NCI-H2107 (cell line): ENCODE measurements around the gene MMEL1.
"Not testable (repeated sequence)": the region's sequence is repeated elsewhere in the genome, so short reads cannot be mapped to it uniquely, and the experiment has no call there.

ENCODE experiments used
- DNase-seq: peaks from one replicate; lab custom pipeline; 2025; lab: John Stamatoyannopoulos, UW

Gene MMEL1

DNA sequence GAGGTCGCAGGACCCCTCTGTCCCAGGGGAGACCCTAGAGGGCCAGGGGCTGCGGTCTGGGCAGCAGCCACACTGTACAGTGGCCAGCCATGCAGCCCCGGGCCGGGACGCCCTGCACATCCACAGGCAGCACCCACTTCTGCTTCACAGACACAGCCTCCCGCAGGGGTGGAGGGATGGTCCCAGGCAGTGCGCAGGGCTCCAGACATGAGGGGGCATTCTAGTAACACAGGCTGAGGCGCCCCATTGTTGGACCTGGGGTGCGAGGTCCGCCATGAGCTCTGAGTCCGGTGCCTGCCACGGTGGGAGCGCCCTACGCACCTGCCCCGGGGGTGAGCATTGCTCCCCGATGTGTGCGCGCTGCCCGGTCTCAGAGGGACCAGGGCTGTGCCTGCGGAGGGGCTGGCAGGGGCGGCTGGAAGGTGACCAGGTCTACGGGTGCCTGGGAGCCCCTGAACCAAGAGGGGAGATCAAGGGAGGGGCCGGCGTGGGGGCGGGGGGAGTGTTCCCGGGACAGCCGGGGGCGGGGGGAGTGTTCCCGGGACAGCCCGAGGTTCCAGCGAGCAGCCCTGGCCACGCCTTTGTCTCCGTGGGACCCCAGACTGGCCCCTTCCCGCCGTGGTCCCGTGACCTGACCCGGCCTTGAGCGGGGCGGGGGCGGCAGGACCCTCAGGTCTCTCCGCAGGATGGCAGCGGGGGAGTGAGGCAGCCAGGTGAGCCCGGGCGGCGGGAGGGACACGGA is 4.5 kb downstream of the MMEL1 start:
- no peak for DNase-seq

DNA sequence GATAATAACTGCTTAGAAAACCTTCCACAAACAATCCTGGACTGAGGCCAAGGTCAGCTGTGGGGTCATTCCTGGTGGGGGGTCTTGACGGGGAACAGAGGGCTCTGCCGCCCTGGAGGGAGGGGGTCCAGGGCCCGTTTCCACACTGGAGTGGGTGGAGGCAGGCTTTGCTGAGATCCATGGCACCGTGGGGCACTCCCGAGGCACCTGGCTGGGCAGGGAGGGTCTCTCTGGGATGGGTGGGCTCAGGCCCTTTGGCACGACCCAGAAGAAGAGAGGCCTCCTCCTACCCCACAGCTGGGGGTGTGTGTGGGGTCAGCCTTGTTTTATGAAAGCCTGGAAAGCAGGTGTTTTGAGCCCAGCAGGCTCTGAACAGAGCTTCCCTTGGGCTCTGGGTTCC is 5.1 kb downstream of the MMEL1 start:
- DNase-seq, result no peak

DNA sequence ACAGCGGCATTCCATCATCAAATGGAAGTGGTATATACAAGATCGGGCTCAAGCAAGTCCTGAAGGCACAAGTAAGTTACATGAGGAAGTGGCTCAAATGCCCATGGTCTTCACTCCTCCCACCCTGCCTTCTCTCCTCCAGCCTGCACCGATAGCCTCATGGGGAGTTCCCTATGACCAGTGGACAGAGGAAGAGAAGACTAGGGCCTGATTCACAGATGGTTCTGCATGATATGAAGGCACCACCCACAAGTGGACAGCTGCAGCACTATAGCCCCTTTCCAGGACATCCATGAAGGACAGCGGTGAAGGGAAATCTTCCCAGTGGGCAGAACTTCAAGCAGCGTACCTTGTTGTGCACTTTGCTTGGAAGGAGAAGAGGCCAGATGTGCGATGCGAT is 7.1 kb downstream of the MMEL1 start:
- not testable (repeated sequence) for DNase-seq

DNA sequence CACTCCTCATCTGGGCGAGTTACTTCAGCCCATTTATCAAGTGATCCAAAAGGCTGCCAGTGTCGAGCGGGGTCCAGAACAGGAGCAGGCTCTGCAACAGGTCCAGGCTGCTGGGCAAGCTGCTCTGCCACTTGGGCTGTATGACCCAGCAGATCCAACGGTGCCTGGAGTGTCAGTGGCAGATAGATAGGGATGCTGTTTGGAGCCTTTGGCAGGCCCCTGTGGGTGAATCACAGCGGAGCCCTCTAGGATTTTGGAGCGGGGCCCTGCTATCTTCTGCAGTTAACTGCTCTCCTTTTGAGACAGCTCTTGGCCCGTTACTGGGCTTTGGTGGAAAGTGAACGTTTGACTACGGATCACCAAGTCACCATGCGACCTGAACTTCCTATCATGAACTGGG is 7.5 kb downstream of the MMEL1 start:
- DNase-seq, result no peak

DNA sequence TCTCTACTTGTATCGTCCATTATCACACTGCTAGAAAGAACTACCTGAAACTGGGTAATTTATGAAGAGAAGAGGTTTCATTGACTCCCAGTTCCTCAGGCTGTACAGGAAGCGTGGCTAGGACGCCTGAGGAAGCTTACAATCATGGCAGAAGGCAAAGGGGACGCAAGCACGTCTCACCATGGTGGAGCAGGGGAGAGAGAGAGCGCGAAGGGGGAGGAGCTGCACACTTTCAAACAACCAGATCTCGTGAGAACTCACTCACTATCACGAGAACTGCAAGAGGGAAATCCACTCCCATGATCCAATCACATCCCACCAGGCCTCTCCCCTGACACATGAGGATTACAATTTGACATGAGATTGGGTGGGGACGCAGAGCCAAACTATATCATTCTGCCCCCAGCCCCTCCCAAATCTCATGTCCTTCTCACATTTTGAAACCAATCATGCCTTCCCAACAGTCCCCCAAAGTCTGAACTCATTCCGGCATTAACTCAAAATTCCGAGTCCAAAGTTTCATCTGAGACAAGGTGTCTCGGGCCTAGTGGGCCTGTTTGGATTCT is 8.0 kb downstream of the MMEL1 start:
- no peak for DNase-seq

DNA sequence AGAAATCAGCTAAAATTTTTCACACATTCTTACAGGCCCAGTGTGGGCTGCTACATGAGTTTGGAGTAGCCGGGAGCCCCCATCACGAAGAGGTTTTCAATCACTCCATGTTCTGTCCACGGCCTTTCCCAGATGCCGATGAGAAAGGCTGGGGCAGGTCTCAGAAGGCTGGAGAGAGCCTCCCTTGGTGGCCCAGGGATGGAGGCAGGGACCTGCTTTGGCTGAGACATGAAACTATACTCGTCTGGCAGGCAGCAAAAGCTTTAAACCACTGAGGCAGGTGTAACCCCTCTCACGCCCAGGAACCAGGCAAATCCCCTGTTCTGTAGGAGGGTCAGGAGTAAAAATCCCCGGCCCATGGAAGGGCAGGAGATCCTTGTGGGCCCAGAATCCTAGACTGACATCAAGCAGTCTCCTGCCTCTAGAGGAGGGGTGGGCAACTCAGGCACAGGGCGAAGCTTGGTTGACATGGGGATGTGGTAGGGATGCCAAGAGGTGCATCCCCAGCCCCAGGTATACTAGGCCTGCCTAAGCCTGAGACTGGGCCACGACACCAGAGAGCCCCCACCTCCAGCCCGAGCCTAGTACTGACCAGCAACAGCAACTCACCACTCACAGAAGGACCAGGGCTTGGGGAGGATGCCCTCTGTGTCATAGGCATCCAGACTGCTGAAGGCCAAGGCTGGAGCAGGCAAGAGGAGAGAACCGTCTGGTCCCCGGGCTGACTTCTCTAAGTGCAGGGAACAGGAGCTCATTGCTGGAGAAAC is 9.1 kb downstream of the MMEL1 start:
- DNase-seq, result no peak

DNA sequence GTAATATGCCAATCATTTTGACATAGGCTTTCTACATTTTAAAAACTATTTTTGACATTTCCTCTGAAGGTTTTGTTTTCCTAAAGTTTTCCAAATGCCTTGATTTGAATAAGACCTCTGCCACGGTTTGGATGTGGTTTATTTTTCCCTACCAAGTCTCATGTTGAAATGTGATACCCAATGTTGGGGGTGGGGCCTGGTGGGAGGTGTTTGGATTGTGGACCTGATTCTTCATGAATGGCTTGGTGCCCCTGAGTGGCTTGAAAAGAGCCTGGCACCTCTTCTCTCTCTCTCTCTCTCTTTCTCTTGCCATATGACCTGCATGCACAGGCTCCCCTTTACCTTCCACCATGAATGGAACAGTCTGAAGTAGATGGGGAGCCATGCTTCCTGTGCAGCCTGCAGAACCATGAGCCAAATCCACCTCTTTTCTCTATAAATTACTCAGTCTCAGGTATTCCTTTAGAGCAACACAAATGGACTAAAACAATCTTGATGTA is 14.8 kb downstream of the MMEL1 start:
- no peak for DNase-seq

DNA sequence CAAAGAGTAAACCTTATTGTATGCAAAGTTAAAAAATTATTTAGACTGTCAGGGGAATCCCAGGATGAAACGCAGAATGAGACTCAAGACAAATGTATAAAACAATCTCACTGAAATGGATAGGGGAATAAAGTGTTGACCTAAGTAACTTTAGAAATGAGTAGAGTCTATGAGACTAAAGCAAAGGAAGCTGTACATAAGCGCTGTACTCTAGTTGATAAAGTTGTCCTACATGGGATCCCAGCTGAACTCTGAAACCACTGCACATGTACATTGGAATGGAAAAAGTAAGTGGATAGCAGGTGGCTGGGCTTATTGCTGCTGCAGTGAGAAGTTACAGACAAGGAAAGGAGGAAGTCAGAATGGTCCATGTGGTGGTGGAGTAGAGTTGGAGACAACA is 18.7 kb downstream of the MMEL1 start:
- DNase-seq, result no peak

DNA sequence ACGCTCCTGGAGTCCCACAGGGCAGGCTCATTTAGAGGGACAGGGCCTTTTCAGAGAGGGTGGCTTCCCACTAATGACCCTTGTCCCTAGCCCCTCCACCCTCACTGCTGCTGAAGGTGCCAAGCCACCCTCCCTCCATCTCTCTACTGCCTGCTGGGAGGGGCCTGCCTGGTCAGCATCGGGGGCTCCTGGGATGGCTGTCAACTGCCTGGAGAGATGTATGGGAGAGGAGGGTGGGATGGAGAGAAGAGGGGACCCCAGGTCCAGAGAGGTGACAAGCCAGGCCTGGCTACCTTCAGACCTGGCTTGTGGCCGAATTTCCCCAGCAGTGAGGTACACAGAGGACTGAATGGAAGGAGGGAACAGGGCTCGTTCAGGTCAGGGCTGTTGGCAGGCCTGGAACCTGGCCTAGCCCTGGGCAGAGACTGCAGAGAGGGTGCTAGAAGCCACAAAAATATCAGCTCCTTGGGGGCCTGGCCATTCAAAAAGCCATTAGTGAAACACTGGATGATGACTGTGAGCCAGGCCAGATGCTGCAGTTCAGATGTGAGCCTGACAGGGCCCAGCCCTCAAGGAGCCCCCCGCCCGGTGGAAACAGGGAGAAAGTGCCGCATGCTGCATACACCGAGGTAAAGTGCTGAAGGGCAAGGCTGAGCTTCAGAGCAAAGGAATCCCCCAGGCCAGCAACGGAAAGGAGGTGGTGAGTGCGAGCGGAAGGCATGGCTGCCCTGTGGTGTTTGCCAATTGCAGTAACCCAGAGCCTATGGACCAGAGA is 20.0 kb downstream of the MMEL1 start:
- DNase-seq, result no peak

DNA sequence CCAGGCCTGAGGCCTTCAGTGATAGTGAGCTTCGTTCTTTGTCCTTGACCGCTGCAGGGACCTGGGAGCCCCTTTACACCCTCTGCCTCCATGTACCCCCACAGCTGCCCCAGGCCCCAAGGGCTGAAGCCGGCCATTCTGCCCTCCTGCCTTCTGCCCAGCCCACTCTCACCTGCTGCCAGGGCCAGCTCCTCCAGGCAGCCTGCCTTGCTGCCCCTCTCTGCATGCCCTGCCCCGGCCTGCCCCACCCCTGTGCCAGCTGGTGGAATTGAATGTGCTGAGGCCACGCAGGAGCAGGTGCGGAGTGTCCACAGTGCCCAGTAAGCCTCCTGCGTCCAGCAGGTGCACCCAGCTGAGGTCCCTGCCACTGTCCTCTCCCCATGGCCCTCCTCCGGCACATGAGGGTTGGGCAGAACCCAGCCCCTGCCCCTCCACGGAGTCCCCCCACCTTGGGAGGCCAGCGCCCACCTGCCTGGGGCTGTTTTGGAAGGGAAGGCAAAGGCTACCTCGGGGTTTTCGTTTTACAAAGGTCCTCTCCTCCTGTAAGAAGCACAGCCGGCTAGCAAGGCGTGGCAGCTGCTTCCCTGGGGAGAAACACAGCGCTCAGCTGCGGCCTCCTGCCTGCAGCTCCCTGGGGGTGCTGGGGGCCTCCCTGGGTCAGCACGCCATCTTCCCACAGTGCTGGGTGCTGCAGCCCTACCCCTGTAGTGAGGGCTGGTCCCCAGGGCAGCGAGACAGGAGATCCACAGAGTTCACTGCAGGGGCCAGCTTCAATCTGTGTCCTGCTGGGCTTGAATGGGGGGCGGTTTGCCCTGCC is 21.0 kb downstream of the MMEL1 start:
- DNase-seq, result no peak

DNA sequence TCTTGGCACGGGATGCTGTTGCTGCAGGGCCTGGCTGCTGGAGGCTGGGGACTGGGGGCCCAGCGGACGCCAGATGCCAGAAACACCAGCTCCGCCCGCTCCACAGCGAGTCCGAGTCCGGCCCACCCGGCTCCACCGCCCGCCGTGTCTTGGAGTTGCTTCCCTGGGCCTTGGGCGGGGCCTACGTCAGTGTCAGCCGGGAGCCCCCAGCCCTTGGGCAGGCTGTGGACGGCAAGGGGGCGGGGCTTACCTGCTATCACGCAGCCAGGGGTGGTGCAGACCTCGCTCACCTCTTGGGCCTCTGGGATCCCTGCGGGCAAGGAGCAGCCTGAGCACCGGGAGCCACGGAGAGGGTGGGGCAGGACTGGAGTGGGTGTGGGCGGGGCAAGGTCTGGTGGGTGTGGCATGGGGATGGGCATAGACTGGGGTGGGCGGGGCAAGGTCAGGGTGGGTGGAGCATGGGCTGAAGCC is 21.8 kb downstream of the MMEL1 start:
- DNase-seq, result no peak

DNA sequence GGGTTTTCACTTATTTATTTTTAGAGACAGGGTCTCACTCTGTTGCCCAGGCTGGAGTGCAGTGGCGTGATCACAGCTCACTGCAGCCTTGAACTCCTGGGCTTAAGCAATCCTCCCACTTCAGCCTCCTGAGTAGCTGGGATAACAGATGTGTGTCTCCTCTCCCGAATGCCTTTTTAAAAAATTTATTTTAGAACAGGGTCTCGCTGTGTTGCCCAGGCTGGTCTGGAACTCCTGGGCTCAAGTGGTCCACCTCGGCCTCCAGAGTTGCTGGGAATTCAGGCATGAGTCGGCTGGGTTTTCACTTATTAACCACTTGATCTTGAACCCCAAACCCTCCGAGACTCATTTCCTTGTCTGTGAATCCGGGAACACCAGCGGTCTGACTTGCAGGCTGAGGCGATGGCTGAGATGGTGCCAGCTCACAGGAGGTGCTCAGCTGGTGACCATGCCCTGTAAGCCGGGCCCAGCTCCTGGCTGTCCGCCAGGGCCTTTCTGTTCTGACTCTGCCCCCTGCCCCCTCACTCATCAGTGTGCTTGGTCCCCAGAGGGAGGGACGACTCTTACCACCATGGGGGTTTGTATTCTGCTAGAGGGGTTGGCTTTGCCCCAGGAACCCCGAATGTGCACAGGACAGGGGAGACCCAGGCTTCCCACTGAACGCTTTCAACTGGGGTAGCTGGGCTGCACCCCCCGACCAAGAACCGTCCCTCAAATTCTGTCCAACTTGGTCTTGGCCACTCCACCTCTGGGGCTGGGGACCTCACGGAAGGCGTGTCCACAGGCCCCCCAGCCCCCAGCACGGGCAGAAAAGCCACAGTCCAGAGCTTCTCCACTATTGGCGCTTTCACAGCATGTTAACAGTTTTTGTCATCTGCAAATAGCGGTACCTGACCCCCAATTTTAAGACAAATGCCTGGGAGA is 22.5 kb downstream of the MMEL1 start:
- DNase-seq, result no peak

DNA sequence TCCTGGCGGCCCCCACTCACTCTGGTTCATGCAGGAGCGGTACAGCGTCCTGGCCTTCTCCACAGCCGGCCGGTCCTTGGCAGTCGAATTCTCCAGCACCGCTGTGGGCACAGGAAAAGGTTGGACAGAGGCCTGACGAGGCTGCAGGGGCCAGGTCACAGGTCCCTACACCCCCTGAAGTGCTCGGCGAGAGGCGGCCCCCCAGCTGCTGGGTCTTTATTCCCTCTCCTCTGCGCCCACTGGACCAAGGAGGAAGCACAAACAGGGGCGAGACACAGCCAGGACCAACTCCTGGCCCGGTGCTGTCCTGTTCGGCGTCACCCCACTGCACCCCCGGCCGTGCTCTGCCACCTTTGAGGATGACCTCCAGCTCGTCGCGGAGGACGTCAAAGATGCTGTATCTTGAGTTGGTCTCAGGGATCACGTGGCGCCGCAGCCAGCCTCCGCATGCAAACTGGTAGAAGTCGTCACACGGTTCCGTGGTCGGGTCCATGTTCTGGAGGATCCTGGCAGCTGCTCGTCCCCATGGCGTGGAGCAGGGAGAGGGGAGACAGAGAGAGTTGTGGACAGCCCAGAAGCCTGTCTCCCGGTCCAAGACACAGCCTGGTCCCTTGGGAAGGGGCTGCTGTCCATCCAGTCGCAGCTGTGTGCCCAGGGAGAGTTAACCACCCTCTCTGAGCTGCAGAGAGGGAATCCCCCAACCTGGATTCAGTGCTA is 23.3 kb downstream of the MMEL1 start:
- DNase-seq, result no peak

DNA sequence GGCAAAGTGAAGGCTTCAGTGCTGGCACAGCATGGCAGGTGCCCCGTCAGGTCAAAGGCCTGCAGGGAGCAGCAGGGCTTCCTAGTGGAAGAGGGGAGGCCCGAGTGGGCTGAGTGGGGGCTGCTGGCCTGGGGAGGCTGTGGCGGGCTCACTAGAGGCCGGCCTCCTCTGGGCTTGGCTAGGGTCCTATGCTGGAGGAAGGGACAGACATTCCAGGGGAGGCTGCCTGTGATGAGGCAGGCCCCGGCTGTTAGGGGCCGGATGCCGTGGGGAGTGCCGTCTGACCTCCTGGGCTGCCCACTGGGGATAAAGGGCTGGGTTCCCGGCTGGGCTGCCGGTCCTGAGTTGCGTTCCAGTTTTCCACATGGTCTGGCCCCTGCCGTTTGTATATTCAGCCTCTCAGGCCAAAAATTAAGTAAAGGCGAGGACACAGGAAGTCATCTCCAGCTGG is 25.1 kb downstream of the MMEL1 start:
- no peak for DNase-seq

DNA sequence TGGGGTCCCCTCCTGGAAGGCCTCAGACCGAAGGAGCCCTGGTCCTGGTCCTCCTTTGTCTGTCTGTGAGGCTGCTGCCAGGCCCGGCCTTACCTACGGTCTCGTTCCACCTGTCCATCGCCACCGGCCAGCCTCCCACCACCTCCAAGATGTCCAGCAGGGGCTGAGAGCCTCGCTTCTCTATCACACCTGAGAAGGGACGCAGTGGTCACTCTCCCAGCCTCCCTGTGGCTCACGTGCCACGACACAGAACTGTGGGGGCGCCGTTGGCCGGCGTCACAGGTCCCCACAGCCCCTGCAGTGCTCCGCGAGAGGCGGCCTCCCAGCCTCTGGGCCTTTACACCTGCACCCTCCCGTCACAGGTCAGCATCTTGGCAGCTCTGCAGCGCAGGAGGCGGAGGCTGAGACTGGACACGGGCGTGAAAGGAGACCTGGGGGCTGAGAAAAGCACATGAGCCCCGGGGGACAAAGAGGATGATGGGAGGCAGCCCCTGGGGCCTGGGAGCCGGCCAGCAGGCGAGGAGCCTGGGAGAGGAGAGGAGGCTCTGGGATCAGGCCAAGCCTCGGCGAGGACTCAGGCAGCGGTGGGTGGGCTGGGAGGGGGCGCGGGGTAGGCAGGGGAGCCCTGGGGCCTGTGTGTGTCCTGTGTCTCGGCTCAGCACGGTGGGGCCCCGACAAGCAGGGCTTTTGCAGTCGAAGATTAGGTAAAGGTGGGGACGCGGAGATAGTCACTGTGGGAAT is 25.8 kb downstream of the MMEL1 start:
- DNase-seq, result no peak

DNA sequence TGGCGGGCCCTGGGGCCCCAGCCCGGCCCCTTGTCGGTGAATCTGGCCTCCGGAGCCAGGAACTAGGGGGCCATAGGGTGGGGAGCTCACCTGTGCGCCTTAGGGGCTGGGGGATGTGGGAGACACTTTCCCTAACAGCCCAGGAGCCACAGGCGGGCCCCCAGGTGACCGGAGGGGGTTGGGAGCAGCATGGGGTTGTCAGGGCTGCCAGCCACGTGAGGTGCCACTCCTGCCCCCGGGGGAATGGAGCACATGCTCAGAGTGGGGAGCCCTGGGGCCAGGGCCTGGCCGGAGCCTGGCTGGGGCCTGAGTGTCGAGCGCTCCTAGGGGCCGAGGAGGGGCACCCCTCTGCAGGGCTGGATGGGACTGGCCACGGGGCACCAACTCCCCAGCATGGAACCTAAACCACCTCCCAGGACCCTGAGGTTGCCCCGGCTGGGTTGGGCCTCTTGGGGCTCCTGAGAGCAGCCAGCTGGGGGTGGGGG is 26.4 kb downstream of the MMEL1 start:
- no peak for DNase-seq

DNA sequence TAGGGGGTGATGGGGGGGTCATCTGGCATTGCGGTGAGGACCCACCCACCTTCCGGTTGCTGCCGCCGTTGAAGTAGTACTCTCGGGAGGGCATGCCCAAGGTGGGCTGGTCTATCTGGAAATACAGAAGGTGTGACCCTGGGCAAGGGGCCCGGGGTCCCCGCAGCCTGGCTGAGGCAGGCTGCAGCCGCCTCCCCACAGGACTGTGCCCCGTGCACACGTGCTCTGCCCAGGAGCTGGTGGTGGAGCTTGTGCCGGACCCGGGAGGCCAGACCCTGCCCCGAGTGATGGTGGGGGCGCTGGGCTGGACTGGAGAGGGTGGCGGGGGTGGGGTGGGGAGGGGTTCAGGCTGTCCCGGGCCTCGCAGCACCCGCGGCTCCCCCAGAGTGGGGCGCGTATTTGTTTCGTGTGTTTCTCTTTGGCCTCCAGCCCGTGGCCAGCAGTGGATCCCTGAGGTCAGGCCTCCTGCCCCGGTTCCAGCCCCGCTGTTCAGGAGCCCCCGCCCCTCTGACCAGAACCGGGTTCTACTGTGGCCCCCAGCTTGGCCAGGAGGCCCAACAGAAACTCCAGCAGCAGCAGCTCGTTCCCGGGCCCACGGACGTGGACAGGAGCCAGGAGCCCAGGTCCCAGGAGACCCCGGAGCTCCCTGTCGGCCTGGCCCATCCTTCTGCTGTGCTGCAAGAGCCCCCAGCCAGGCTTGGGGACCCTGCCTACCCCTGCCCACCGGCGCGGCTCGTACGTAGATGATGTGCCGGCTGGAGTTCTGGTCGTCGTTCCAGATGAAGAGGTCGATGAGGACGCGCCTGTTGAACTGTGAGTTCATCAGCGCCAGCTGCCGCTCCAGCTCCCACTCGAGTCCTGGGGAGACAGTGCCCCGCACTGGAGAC is 27.1 kb downstream of the MMEL1 start:
- DNase-seq, result no peak
